HCT116 (cell line): ENCODE data around the gene MNAT1. TPM values are rescaled to one million over a fixed set of nuclear protein-coding genes. Genes with fewer than 3 reads are reported as not detected.

ENCODE experiments used
- ATAC-seq: fragments of 200-7000 bp; cut with Tn5 transposase; 2 replicates; pipeline ENCODE4 v1.9.1; 2020; ENCODE audit warnings: mild to moderate bottlenecking, moderate library complexity
- BruUV-seq: library from RNA; stranded (reverse); fragments of 400-500 nt; replicated peaks from 2 replicates; lab custom pipeline; 2021; lab: Mats Ljungman, UMichigan
- CTCF ChIA-PET: fragments of 300-600 bp; sonication (Branson Sonifier 250); formaldehyde crosslinking; loops from one replicate; lab custom pipeline; 2021; ENCODE audit warnings: antibody characterized with exemption; lab: Charles Lee
- POLR2A ChIA-PET: fragments of 300-600, 350-600 bp; sonication (Branson Sonifier 250); formaldehyde crosslinking; loops from one replicate; lab custom pipeline; 2021; ENCODE audit warnings: antibody characterized with exemption; lab: Charles Lee
- RAD21 ChIA-PET, 2 experiments: fragments of 300-600 bp; sonication (Branson Sonifier 250); formaldehyde crosslinking; loops; one replicate each; lab custom pipeline; 2023; ENCODE audit warnings: low total read pairs in 2 of 2; ENCODE audit not compliant: uncharacterized antibody in 2 of 2, unreplicated experiment in 2 of 2, low non-redundant PET in 1 of 2; lab: Charles Lee
- DNase-seq: peaks from one replicate; pipeline ENCODE4 v3.0.0-alpha.2; 2010; ENCODE audit warnings: low read depth, low spot score
- H2AFZ ChIP-seq: fragments of 200-600 bp; shearing (Covaris generic), sonication (generic); 2 replicates; pipeline ENCODE4 v1.6.1; 2017; ENCODE audit warnings: low read depth, mixed run types, mixed read lengths, antibody characterized with exemption, low read length; ENCODE audit not compliant: poor library complexity, severe bottlenecking
- H3K27ac ChIP-seq: 2 replicates; pipeline ENCODE4 v1.5.1; 2012; ENCODE audit warnings: low read depth, low read length
- H3K27me3 ChIP-seq: fragments of 200-600 bp; sonication (generic); 2 replicates; pipeline ENCODE4 v1.6.1; 2016; ENCODE audit warnings: mixed run types, low read length, mixed read lengths; ENCODE audit not compliant: insufficient read depth
- H3K36me3 ChIP-seq, 2 experiments: fragments of 200-500 bp in 1 of 2; fragments of 200-600 bp in 1 of 2; sonication (Bioruptor generic) in 1 of 2; sonication (generic) in 1 of 2; 2 replicates each; pipeline versions ENCODE4 v1.5.1 to v1.6.1; 2014 to 2016; ENCODE audit warnings: low read length in 2 of 2, inconsistent platforms in 1 of 2, mixed read lengths in 1 of 2, mixed run types in 1 of 2; ENCODE audit not compliant: insufficient read depth in 2 of 2, control insufficient read depth in 1 of 2
- H3K4me1 ChIP-seq, 2 experiments: fragments of 200-600 bp in 1 of 2; sonication (generic) in 1 of 2; 2 replicates each; pipeline versions ENCODE4 v1.5.1 to v1.6.1; 2012 to 2017; ENCODE audit warnings: low read length in 2 of 2, inconsistent platforms in 1 of 2, mild to moderate bottlenecking in 1 of 2, mixed read lengths in 1 of 2, mixed run types in 1 of 2, moderate library complexity in 1 of 2; ENCODE audit not compliant: insufficient read depth in 2 of 2, control insufficient read depth in 1 of 2
- H3K4me2 ChIP-seq: fragments of 200-600 bp; sonication (generic); 2 replicates; pipeline ENCODE4 v1.6.1; 2017; ENCODE audit warnings: mixed run types, low read length, mixed read lengths
- H3K4me3 ChIP-seq, 2 experiments: fragments of 200-600 bp in 1 of 2; sonication (generic) in 1 of 2; replicated peaks in 1 of 2; 2 replicates each; pipeline ENCODE4 v1.5.1; 2011 to 2016; ENCODE audit warnings: low read length in 2 of 2, control low read depth in 1 of 2, low read depth in 1 of 2, mild to moderate bottlenecking in 1 of 2, mixed read lengths in 1 of 2, mixed run types in 1 of 2
- H3K79me2 ChIP-seq: fragments of 200-600 bp; sonication (generic); 2 replicates; pipeline ENCODE4 v1.6.1; 2017; ENCODE audit warnings: mild to moderate bottlenecking, mixed run types, low read length, moderate library complexity, mixed read lengths; ENCODE audit not compliant: insufficient read depth
- H3K9ac ChIP-seq: fragments of 200-600 bp; sonication (generic); 2 replicates; pipeline ENCODE4 v1.6.1; 2016; ENCODE audit warnings: low read length, mixed read lengths
- H3K9me2 ChIP-seq: fragments of 200-600 bp; sonication (generic), shearing (Covaris generic); 2 replicates; pipeline ENCODE4 v1.6.1; 2017; ENCODE audit warnings: mixed run types, mild to moderate bottlenecking, moderate library complexity; ENCODE audit not compliant: insufficient read depth
- H3K9me3 ChIP-seq, 2 experiments: fragments of 200-500 bp in 1 of 2; fragments of 200-600 bp in 1 of 2; sonication (Bioruptor generic) in 1 of 2; sonication (generic) in 1 of 2; 2 replicates each; pipeline ENCODE4 v1.6.1; 2014 to 2017; ENCODE audit warnings: low read length in 2 of 2, mixed read lengths in 2 of 2, inconsistent platforms in 1 of 2, low read depth in 1 of 2, mild to moderate bottlenecking in 1 of 2, mixed run types in 1 of 2, moderate library complexity in 1 of 2; ENCODE audit not compliant: control insufficient read depth in 1 of 2, insufficient read depth in 1 of 2
- H4K20me1 ChIP-seq: fragments of 200-600 bp; sonication (generic), shearing (Covaris generic); 2 replicates; pipeline ENCODE4 v1.6.1; 2017; ENCODE audit warnings: mixed run types, mild to moderate bottlenecking, moderate library complexity; ENCODE audit not compliant: insufficient read depth
- ATF3 ChIP-seq: IDR thresholded peaks from 2 replicates; pipeline ENCODE4 v1.6.1; 2012
- CBX3 ChIP-seq: IDR thresholded peaks from 2 replicates; pipeline ENCODE4 v1.6.1; 2012; ENCODE audit warnings: low read depth
- CEBPB ChIP-seq: IDR thresholded peaks from 2 replicates; pipeline ENCODE4 v1.6.1; 2012; ENCODE audit warnings: low read depth
- EZH2 ChIP-seq: fragments of 200-600 bp; sonication (generic); IDR thresholded peaks from 2 replicates; pipeline ENCODE4 v1.6.1; 2017; ENCODE audit warnings: antibody characterized with exemption, mixed run types
- EZH2phosphoT487 ChIP-seq: fragments of 200-600 bp; IDR thresholded peaks from 2 replicates; pipeline ENCODE4 v1.6.1; 2018; ENCODE audit warnings: antibody characterized with exemption, borderline replicate concordance
- JUND ChIP-seq: IDR thresholded peaks from 2 replicates; pipeline ENCODE4 v1.6.1; 2012
- POLR2A ChIP-seq: IDR thresholded peaks from 2 replicates; pipeline ENCODE4 v1.7.0; 2011; ENCODE audit warnings: borderline replicate concordance; ENCODE audit not compliant: insufficient read depth, insufficient read length; ENCODE audit errors: extremely low read depth
- REST ChIP-seq: IDR thresholded peaks from 2 replicates; pipeline ENCODE4 v1.6.1; 2012; ENCODE audit warnings: low read depth
- SIN3A ChIP-seq: IDR thresholded peaks from 2 replicates; pipeline ENCODE4 v1.6.1; 2012; ENCODE audit warnings: low read depth
- SP1 ChIP-seq: IDR thresholded peaks from 2 replicates; pipeline ENCODE4 v1.6.1; 2012; ENCODE audit warnings: low read depth
- TCF7L2 ChIP-seq: IDR thresholded peaks from 2 replicates; pipeline ENCODE4 v1.7.0; 2011; ENCODE audit warnings: borderline replicate concordance, inconsistent platforms; ENCODE audit not compliant: insufficient read depth, insufficient read length; ENCODE audit errors: extremely low read depth
- ZFX ChIP-seq: fragments of 450-650 bp; IDR thresholded peaks from 2 replicates; pipeline ENCODE4 v1.6.1; 2017
- intact Hi-C: fragments of 100-400 bp; cut with micrococcal nuclease; formaldehyde crosslinking; loops from 2 replicates; pipeline ENCODE4 v1.10.0; 2022
- total RNA-seq: library from RNA; stranded (reverse); gene quantifications from one replicate; pipeline ENCODE4 v1.2.1, GENCODE V29; 2021; ENCODE audit not compliant: unreplicated experiment
- TF ChIP-seq, protein P1 (sequence below), 3 experiments: fragments of 200-600 bp in 1 of 3; sonication (generic) in 1 of 3; IDR thresholded peaks in 2 of 3; conservative IDR thresholded peaks in 1 of 3; 2 replicates each; pipeline ENCODE4 v1.5.1; 2012 to 2017; ENCODE audit warnings: low read depth in 2 of 3, low read length in 2 of 3, antibody characterized with exemption in 1 of 3, borderline replicate concordance in 1 of 3, control low read depth in 1 of 3, mild to moderate bottlenecking in 1 of 3, mixed read lengths in 1 of 3, mixed run types in 1 of 3, moderate library complexity in 1 of 3; ENCODE audit not compliant: insufficient read depth in 1 of 3

MNAT1 gene
- total RNA-seq, 1 experiment from 2014 or later, result 49.3 TPM

- H3K4me1 ChIP-seq, result no peaks in the 10 kb centered on the region
- H3K9me3 ChIP-seq, result no peaks in the 10 kb centered on the region
- intact Hi-C loops, result no loop called here
- BruUV-seq, result no TSS peak
- peaks cover 11% of the 10 kb centered on the region for H3K79me2 ChIP-seq
- H3K27me3 ChIP-seq, result no peaks in the 10 kb centered on the region
- ATAC-seq (no peak), DNase-seq (no peak)
- no peak overlapping the region for H3K27ac ChIP-seq
- H3K9ac ChIP-seq, result no peak overlapping the region
- no peaks in the 10 kb centered on the region for H3K9me2 ChIP-seq
- ChIA-PET RAD21 (no interaction called here), POLR2A (no interaction called here), CTCF (no interaction called here)
- H2AFZ ChIP-seq, result no peak overlapping the region
- H3K36me3 ChIP-seq, result peaks cover 14 to 23% of the 10 kb centered on the region in 2 experiments; a peak in 3 of 4 replicates
- H3K4me3 ChIP-seq, result no peak overlapping the region
- no peak overlapping the region for H3K4me2 ChIP-seq
- TF ChIP-seq REST, result no peak
- TF ChIP-seq JUND, result no peak
- TF ChIP-seq ZFX, result no peak
- TF ChIP-seq SIN3A, result no peak
- TF ChIP-seq SP1, result no peak
- TF ChIP-seq, protein P1, sequence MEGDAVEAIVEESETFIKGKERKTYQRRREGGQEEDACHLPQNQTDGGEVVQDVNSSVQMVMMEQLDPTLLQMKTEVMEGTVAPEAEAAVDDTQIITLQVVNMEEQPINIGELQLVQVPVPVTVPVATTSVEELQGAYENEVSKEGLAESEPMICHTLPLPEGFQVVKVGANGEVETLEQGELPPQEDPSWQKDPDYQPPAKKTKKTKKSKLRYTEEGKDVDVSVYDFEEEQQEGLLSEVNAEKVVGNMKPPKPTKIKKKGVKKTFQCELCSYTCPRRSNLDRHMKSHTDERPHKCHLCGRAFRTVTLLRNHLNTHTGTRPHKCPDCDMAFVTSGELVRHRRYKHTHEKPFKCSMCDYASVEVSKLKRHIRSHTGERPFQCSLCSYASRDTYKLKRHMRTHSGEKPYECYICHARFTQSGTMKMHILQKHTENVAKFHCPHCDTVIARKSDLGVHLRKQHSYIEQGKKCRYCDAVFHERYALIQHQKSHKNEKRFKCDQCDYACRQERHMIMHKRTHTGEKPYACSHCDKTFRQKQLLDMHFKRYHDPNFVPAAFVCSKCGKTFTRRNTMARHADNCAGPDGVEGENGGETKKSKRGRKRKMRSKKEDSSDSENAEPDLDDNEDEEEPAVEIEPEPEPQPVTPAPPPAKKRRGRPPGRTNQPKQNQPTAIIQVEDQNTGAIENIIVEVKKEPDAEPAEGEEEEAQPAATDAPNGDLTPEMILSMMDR (IDR thresholded peaks at IDR 0.05 in 2 of 3, conservative IDR thresholded peaks at IDR 0.05 in 1 of 3; ENCODE audit: borderline replicate concordance in 1 of 3, insufficient read depth in 1 of 3, low read depth in 2 of 3, low read length in 2 of 3), result no peak
- no peak for TF ChIP-seq EZH2phosphoT487
- no peak for TF ChIP-seq POLR2A
- TF ChIP-seq CEBPB, result no peak
- TF ChIP-seq EZH2, result no peak
- TF ChIP-seq CBX3, result no peak
- TF ChIP-seq ATF3, result no peak
- no peak for TF ChIP-seq TCF7L2
- TF ChIP-seq, all 23 proteins: peak for 0
- no peaks in the 10 kb centered on the region for H4K20me1 ChIP-seq
Observed at GRCh38 chr14:60713513-60713912, 21.0 kb upstream of the MNAT1 start.
